Spleen (tissue), 11 donors: Measurements from ENCODE around the gene YTHDC2. TPM values are rescaled to one million over a fixed set of nuclear protein-coding genes. Genes with fewer than 3 reads are reported as not detected.

Source experiments
- DNase-seq: peaks from one replicate; pipeline ENCODE4 v3.0.0-alpha.2; 2020
- H3K27ac ChIP-seq, 8 donors: fragments of 200-600 bp; sonication (generic) in 7 of 8; 1 replicate in 4 of 8; 2 replicates in 4 of 8; pipeline versions ENCODE4 v1.5.0 to v1.8.0; 2016 to 2021; ENCODE audit warnings: inconsistent platforms in 4 of 8, mild to moderate bottlenecking in 4 of 8, moderate library complexity in 1 of 8
- H3K27me3 ChIP-seq, 7 donors: fragments of 200-600 bp; sonication (generic) in 6 of 7; replicated peaks in 1 of 7; 1 replicate in 4 of 7; 2 replicates in 3 of 7; pipeline versions ENCODE4 v1.5.0 to v1.8.0; 2016 to 2021; ENCODE audit warnings: inconsistent platforms in 3 of 7, mild to moderate bottlenecking in 1 of 7
- H3K36me3 ChIP-seq, 6 donors: fragments of 200-600 bp; sonication (generic) in 5 of 6; 1 replicate in 4 of 6; 2 replicates in 2 of 6; pipeline versions ENCODE4 v1.5.0 to v1.8.0; 2016 to 2021; ENCODE audit warnings: inconsistent platforms in 2 of 6
- H3K4me1 ChIP-seq, 6 donors: fragments of 200-600 bp; sonication (generic) in 5 of 6; 1 replicate in 3 of 6; 2 replicates in 3 of 6; pipeline versions ENCODE4 v1.5.0 to v1.8.0; 2016 to 2021; ENCODE audit warnings: inconsistent platforms in 3 of 6
- H3K4me3 ChIP-seq, 8 donors: fragments of 200-600 bp; sonication (generic) in 7 of 8; 1 replicate in 4 of 8; 2 replicates in 4 of 8; pipeline versions ENCODE4 v1.5.0 to v1.8.0; 2016 to 2021; ENCODE audit warnings: inconsistent platforms in 4 of 8, mild to moderate bottlenecking in 4 of 8, moderate library complexity in 2 of 8
- H3K9me3 ChIP-seq, 8 donors: fragments of 200-600 bp; sonication (generic) in 7 of 8; 1 replicate in 4 of 8; 2 replicates in 4 of 8; pipeline versions ENCODE4 v1.5.0 to v1.8.0; 2016 to 2021; ENCODE audit warnings: inconsistent platforms in 4 of 8
- CTCF ChIP-seq, 11 experiments: fragments of 200-600 bp in 7 of 11; fragments of 450-650 bp in 4 of 11; sonication (generic) in 4 of 11; IDR thresholded peaks in 8 of 11; conservative IDR thresholded peaks in 3 of 11; 1 replicate in 7 of 11; 2 replicates in 4 of 11; pipeline versions ENCODE4 v1.4.0 to v1.8.0; 2016 to 2021; ENCODE audit warnings: antibody characterized with exemption in 11 of 11, inconsistent platforms in 4 of 11, mild to moderate bottlenecking in 1 of 11
- POLR2A ChIP-seq, 3 donors: fragments of 450-650 bp; IDR thresholded peaks; one replicate each; pipeline ENCODE4 v1.5.1; 2017; ENCODE audit warnings: antibody characterized with exemption in 3 of 3, mild to moderate bottlenecking in 1 of 3
- POLR2AphosphoS5 ChIP-seq, 3 donors: sonication (generic); formaldehyde crosslinking; IDR thresholded peaks; one replicate each; pipeline ENCODE4 v1.5.1; 2017; ENCODE audit warnings: antibody characterized with exemption in 3 of 3
- WGBS, 5 donors: extraction: QIAGEN DNeasy Blood & Tissue Kit in 3 of 5; methylation state at CpG; one replicate each; pipeline versions ENCODE4 v1.1.5 to v1.1.7; 2013 to 2018; 5-methylcytosine and 5-hydroxymethylcytosine counted together
- intact Hi-C: fragments of 100-400 bp; cut with DNase I; formaldehyde crosslinking; loops from one replicate; pipeline ENCODE4 v1.15.0; 2023; ENCODE audit warnings: low total_unique reads
- polyA plus RNA-seq, 3 donors: library from polyadenylated mRNA; stranded (reverse); fragments of 200-250 nt; gene quantifications; one replicate each; pipeline ENCODE4 v1.2.1, GENCODE V29; 2013
- total RNA-seq, 7 donors: library from RNA; depleted of rRNA in 3 of 7; stranded (reverse); fragments of >200 nt in 3 of 7; fragmentation: NEBNext Ultra II Directional in 4 of 7; extraction: Animal tissue kit (Norgen Biotek cat#: 25700) in 4 of 7; gene quantifications; one replicate each; pipeline versions ENCODE4 v1.1.0 to v1.2.1, GENCODE V29; 2016 to 2021
- donor health status: healthy with polysubstance abuse.
- donor health status: DM: no; HTN: no; CAD: no; lungs with moderate emphysema.
- donor health status: DM: no; HTN: no; CAD: no.
- donor health status: Bipolar disorder and iron deficiency.
- donor health status: healthy.
- donor health status: DM: no; HTN: no; CAD: no.
- donor health status: DM: yes; HTN: yes; CAD: no.

Gene YTHDC2
- total and polyA plus RNA-seq, 10 donors, result 9.3 to 52.2 (median 33.8) TPM

GRCh38 chr5:113514289-113514635 lies 768 bp downstream of the YTHDC2 start:
- 9 to 19% (median 18%) methylated on average over 9 of the region's 9 CpGs for WGBS, 5 donors
- intact Hi-C loops, result loop anchor here (10.0 kb wide), 1 partner anchor 529 kb away; no protein-coding TSS in a partner anchor
- peak overlapping the region; percentile 50 to 79 (median 69) for H3K4me3 ChIP-seq
- TF ChIP-seq POLR2A (IDR thresholded peaks at IDR 0.05) (no peak), POLR2AphosphoS5 (IDR thresholded peaks at IDR 0.05) (no peak), CTCF (IDR thresholded peaks at IDR 0.05 in 8 of 11, conservative IDR thresholded peaks at IDR 0.05 in 3 of 11) (no peak)
- H3K36me3 ChIP-seq, result peaks cover 0 to 21% (median 5%) of the 10 kb centered on the region in 6 donors
- peak overlapping the region; percentile 84 to 94 (median 92) for H3K27ac ChIP-seq
- peaks cover 0 to 10% (median 0%) of the 10 kb centered on the region in 7 donors for H3K27me3 ChIP-seq
- H3K4me1 ChIP-seq, result peaks cover 0 to 44% (median 36%) of the 10 kb centered on the region in 6 donors
- DNase-seq, result no peak
- H3K9me3 ChIP-seq, result no peaks in the 10 kb centered on the region

- no peak overlapping the region for H3K4me3 ChIP-seq
- no peaks in the 10 kb centered on the region for H3K9me3 ChIP-seq
- TF ChIP-seq POLR2A (IDR thresholded peaks at IDR 0.05) (no peak), CTCF (IDR thresholded peaks at IDR 0.05 in 8 of 11, conservative IDR thresholded peaks at IDR 0.05 in 3 of 11) (no peak), POLR2AphosphoS5 (IDR thresholded peaks at IDR 0.05) (no peak)
- no peak for DNase-seq
- H3K36me3 ChIP-seq, result peaks cover 0 to 32% (median 7%) of the 10 kb centered on the region in 6 donors
- H3K27me3 ChIP-seq, result no peaks in the 10 kb centered on the region
- peaks cover 0 to 81% (median 45%) of the 10 kb centered on the region in 6 donors for H3K4me1 ChIP-seq
- 97 to 98% (median 98%) methylated on average over 4 of the region's 4 CpGs for WGBS, 5 donors
- H3K27ac ChIP-seq, result no peak overlapping the region
- intact Hi-C loops, result loop anchor here (10.0 kb wide), 1 partner anchor 534 kb away; no protein-coding TSS in a partner anchor
Observed at GRCh38 chr5:113518884-113519283, 5.4 kb downstream of the YTHDC2 start.

- 92 to 98% (median 95%) methylated on average over 2 of the region's 2 CpGs for WGBS, 5 donors
- no peak overlapping the region for H3K4me3 ChIP-seq
- no peak for DNase-seq
- peaks cover 3 to 82% (median 47%) of the 10 kb centered on the region in 6 donors for H3K4me1 ChIP-seq
- TF ChIP-seq POLR2AphosphoS5 (IDR thresholded peaks at IDR 0.05), result no peak
- TF ChIP-seq CTCF (IDR thresholded peaks at IDR 0.05 in 8 of 11, conservative IDR thresholded peaks at IDR 0.05 in 3 of 11), result no peak
- no peaks in the 10 kb centered on the region for H3K27me3 ChIP-seq
- no peaks in the 10 kb centered on the region for H3K9me3 ChIP-seq
- intact Hi-C loops, result loop anchor here (10.0 kb wide), 1 partner anchor 535 kb away; no protein-coding TSS in a partner anchor
- H3K27ac ChIP-seq, result no peak overlapping the region
- peaks cover 0 to 32% (median 7%) of the 10 kb centered on the region in 6 donors for H3K36me3 ChIP-seq
Observed at GRCh38 chr5:113519412-113519811, 5.9 kb downstream of the YTHDC2 start.

- Histone ChIP-seq H3K27me3 (no peaks in the 10 kb centered on the region), H3K9me3 (no peaks in the 10 kb centered on the region), H3K4me3 (no peak overlapping the region), H3K36me3 (peaks cover 0 to 32% (median 7%) of the 10 kb centered on the region in 6 donors), H3K4me1 (peaks cover 9 to 82% (median 47%) of the 10 kb centered on the region in 6 donors), H3K27ac (no peak overlapping the region)
- DNase-seq, result no peak
- intact Hi-C loops, result no loop called here
- no peak for TF ChIP-seq CTCF (IDR thresholded peaks at IDR 0.05 in 8 of 11, conservative IDR thresholded peaks at IDR 0.05 in 3 of 11)
- TF ChIP-seq POLR2AphosphoS5 (IDR thresholded peaks at IDR 0.05), result no peak
- no peak for TF ChIP-seq POLR2A (IDR thresholded peaks at IDR 0.05)
Observed at GRCh38 chr5:113520429-113520828, 6.9 kb downstream of the YTHDC2 start.
